DMS114 treated with DMSO at 0.1 percent for 48 hours (cell line): Measurements from ENCODE around the gene SYNPO.

ENCODE experiments used
- DNase-seq: peaks from one replicate; lab custom pipeline; 2025; ENCODE audit not compliant: unreplicated experiment; lab: John Stamatoyannopoulos, UW

The SYNPO gene

GRCh38 chr5:150640311-150641005 lies at the start of gene SYNPO:
SYNPO (plus strand) TSS chr5:150640660; CDS start chr5:150648276, 7,616 bp downstream.
- no peak for DNase-seq

GRCh38 chr5:150590979-150591695 lies 49.3 kb upstream of the SYNPO start:
- DNase-seq, result no peak

GRCh38 chr5:150593593-150593992 lies 46.9 kb upstream of the SYNPO start:
- no peak for DNase-seq

GRCh38 chr5:150593996-150594395 lies 46.5 kb upstream of the SYNPO start:
- DNase-seq, result no peak

GRCh38 chr5:150595466-150596031 lies 44.9 kb upstream of the SYNPO start:
- no peak for DNase-seq

- no peak for DNase-seq
These were observed 44.1 kb upstream of the SYNPO start for GRCh38 chr5:150596313-150596712.

- no peak for DNase-seq
These were observed 43.6 kb upstream of the SYNPO start for GRCh38 chr5:150596826-150597225.

GRCh38 chr5:150598006-150598405 lies 42.5 kb upstream of the SYNPO start:
- no peak for DNase-seq

GRCh38 chr5:150598821-150599273 lies 41.6 kb upstream of the SYNPO start:
- no peak for DNase-seq

GRCh38 chr5:150599281-150599680 lies 41.2 kb upstream of the SYNPO start:
- DNase-seq, result no peak

GRCh38 chr5:150599917-150600511 lies 40.4 kb upstream of the SYNPO start:
- no peak for DNase-seq

- no peak for DNase-seq
These were observed 39.6 kb upstream of the SYNPO start for GRCh38 chr5:150600616-150601490.

- no peak for DNase-seq
These were observed 38.7 kb upstream of the SYNPO start for GRCh38 chr5:150601491-150602345.

- no peak for DNase-seq
These were observed 37.4 kb upstream of the SYNPO start for GRCh38 chr5:150603052-150603451.

GRCh38 chr5:150603491-150603890 lies 37.0 kb upstream of the SYNPO start:
- DNase-seq, result no peak

GRCh38 chr5:150604010-150604409 lies 36.5 kb upstream of the SYNPO start:
- no peak for DNase-seq

GRCh38 chr5:150604894-150605440 lies 35.5 kb upstream of the SYNPO start:
- no peak for DNase-seq

- DNase-seq, result no peak
These were observed 34.9 kb upstream of the SYNPO start for GRCh38 chr5:150605546-150605945.

GRCh38 chr5:150606476-150606875 lies 34.0 kb upstream of the SYNPO start:
- no peak for DNase-seq

- DNase-seq, result no peak
These were observed 33.4 kb upstream of the SYNPO start for GRCh38 chr5:150607105-150607504.
